Measurements from ENCODE around the gene NDUFA7.

GRCh38 chr19:8331263-8331845, 10.2 kb upstream of the NDUFA7 start:
- TF ChIP-seq GATA2 (IDR thresholded peaks at IDR 0.05; ENCODE audit: low read depth, low read length) (no peak), GATA3 (IDR thresholded peaks at IDR 0.05; ENCODE audit: low read depth, low read length) (no peak)
